Endothelial cell (in vitro differentiated cells): Measurements from ENCODE around the gene B4GALNT4. TPM values are rescaled to one million over a fixed set of nuclear protein-coding genes. Genes with fewer than 3 reads are reported as not detected.
A peak's percentile ranks its signal among the peaks of the same experiment; 100 is the strongest.
"Not testable (repeated sequence)": the region's sequence is repeated elsewhere in the genome, so short reads cannot be mapped to it uniquely, and the experiment has no call there.

Experiments used
- DNase-seq: peaks from one replicate; pipeline ENCODE4 v3.0.0; 2021; ENCODE audit warnings: low spot score
- H3K27ac Mint-ChIP-seq: one replicate; pipeline ENCODE4 v1.8.0; 2021; ENCODE audit warnings: mixed read lengths, inconsistent platforms; ENCODE audit not compliant: unreplicated experiment
- H3K27me3 Mint-ChIP-seq: one replicate; pipeline ENCODE4 v1.8.0; 2021; ENCODE audit warnings: mild to moderate bottlenecking, moderate library complexity, mixed read lengths, inconsistent platforms; ENCODE audit not compliant: unreplicated experiment
- H3K36me3 Mint-ChIP-seq: one replicate; pipeline ENCODE4 v1.8.0; 2021; ENCODE audit warnings: mild to moderate bottlenecking, low read depth, mixed read lengths, inconsistent platforms; ENCODE audit not compliant: unreplicated experiment
- H3K4me1 Mint-ChIP-seq: one replicate; pipeline ENCODE4 v1.8.0; 2021; ENCODE audit warnings: mild to moderate bottlenecking, mixed read lengths, inconsistent platforms; ENCODE audit not compliant: unreplicated experiment
- H3K4me3 Mint-ChIP-seq: one replicate; pipeline ENCODE4 v1.8.0; 2021; ENCODE audit warnings: mild to moderate bottlenecking, mixed read lengths, inconsistent platforms; ENCODE audit not compliant: unreplicated experiment
- H3K9me3 Mint-ChIP-seq: one replicate; pipeline ENCODE4 v1.8.0; 2021; ENCODE audit warnings: mixed read lengths, inconsistent platforms; ENCODE audit not compliant: unreplicated experiment
- CTCF ChIP-seq: fragments of 200-600 bp; sonication (generic); IDR thresholded peaks from one replicate; pipeline ENCODE4 v1.5.0; 2021; ENCODE audit warnings: antibody characterized with exemption; ENCODE audit not compliant: unreplicated experiment
- total RNA-seq: library from RNA; stranded (reverse); fragmentation: NEBNext Ultra II Directional; extraction: Animal tissue kit (Norgen Biotek cat#: 25700); gene quantifications from one replicate; pipeline ENCODE4 v1.2.1, GENCODE V29; 2021; ENCODE audit not compliant: unreplicated experiment

Gene B4GALNT4
- total RNA-seq, 1 donor from 2014 or later, result 14.9 TPM

GRCh38 chr11:344836-345578 is 24.3 kb upstream of the B4GALNT4 start:
- no peaks in the 10 kb centered on the region for H3K27me3 Mint-ChIP-seq

GRCh38 chr11:346529-346928 is 22.8 kb upstream of the B4GALNT4 start:
- Mint-ChIP-seq H3K9me3 (no peaks in the 10 kb centered on the region), H3K4me1 (peaks cover 11% of the 10 kb centered on the region), H3K27me3 (peaks cover 1% of the 10 kb centered on the region), H3K4me3 (no peak overlapping the region), H3K27ac (no peak overlapping the region), H3K36me3 (no peaks in the 10 kb centered on the region)
- DNase-seq, result no peak
- TF ChIP-seq CTCF, result no peak

More at GRCh38 chr11:344836-345578, 24.3 kb upstream of the B4GALNT4 start:
- no peaks in the 10 kb centered on the region for H3K9me3 Mint-ChIP-seq
- TF ChIP-seq CTCF, result no peak
- H3K4me3 Mint-ChIP-seq, result no peak overlapping the region
- no peaks in the 10 kb centered on the region for H3K36me3 Mint-ChIP-seq
- H3K4me1 Mint-ChIP-seq, result peaks cover 5% of the 10 kb centered on the region
- DNase-seq, result no peak
- no peak overlapping the region for H3K27ac Mint-ChIP-seq

- DNase-seq, H3K27me3 Mint-ChIP-seq, H3K27ac Mint-ChIP-seq, H3K36me3 Mint-ChIP-seq, H3K4me3 Mint-ChIP-seq, H3K9me3 Mint-ChIP-seq: not testable (repeated sequence)
- peaks cover 23% of the 10 kb centered on the region for H3K4me1 Mint-ChIP-seq
Measured at GRCh38 chr11:349270-349954, 19.9 kb upstream of the B4GALNT4 start.

GRCh38 chr11:350033-350722 is 19.1 kb upstream of the B4GALNT4 start:
- H3K27ac Mint-ChIP-seq, result peak overlapping the region; percentile 43
- not testable (repeated sequence) for H3K4me3 Mint-ChIP-seq

GRCh38 chr11:350723-351255 is 18.5 kb upstream of the B4GALNT4 start:
- DNase-seq, result no peak
- no peak for TF ChIP-seq CTCF

More at GRCh38 chr11:350033-350722, 19.1 kb upstream of the B4GALNT4 start:
- H3K27me3 Mint-ChIP-seq, DNase-seq, H3K36me3 Mint-ChIP-seq, H3K9me3 Mint-ChIP-seq: not testable (repeated sequence)
- peaks cover 24% of the 10 kb centered on the region for H3K4me1 Mint-ChIP-seq

More at GRCh38 chr11:350723-351255, 18.5 kb upstream of the B4GALNT4 start:
- peaks cover 27% of the 10 kb centered on the region for H3K4me1 Mint-ChIP-seq
- H3K27ac Mint-ChIP-seq, result peak overlapping the region; percentile 43
- H3K36me3 Mint-ChIP-seq, result no peaks in the 10 kb centered on the region
- H3K4me3 Mint-ChIP-seq, result no peak overlapping the region
- H3K9me3 Mint-ChIP-seq, result no peaks in the 10 kb centered on the region
- peaks cover 10% of the 10 kb centered on the region for H3K27me3 Mint-ChIP-seq
